ACC112 (cell line): ENCODE results near the gene TP63.
A peak's percentile ranks its signal among the peaks of the same experiment; 100 is the strongest.

ENCODE experiments used
- H2AFZ ChIP-seq: fragments of 200-600 bp; sonication (generic); one replicate; pipeline ENCODE4 v1.6.0; 2017; ENCODE audit warnings: antibody characterized with exemption, low read length; ENCODE audit not compliant: unreplicated experiment
- H3K27ac ChIP-seq: fragments of 200-600 bp; sonication (generic); 2 replicates; pipeline ENCODE4 v1.5.1; 2014; ENCODE audit warnings: low read depth, mild to moderate bottlenecking, antibody characterized with exemption, low read length, moderate library complexity
- H3K27me3 ChIP-seq: fragments of 200-600 bp; sonication (generic); 2 replicates; pipeline ENCODE4 v1.6.1; 2014; ENCODE audit warnings: mild to moderate bottlenecking, antibody characterized with exemption, low read length, moderate library complexity, mixed read lengths; ENCODE audit not compliant: insufficient read depth
- H3K36me3 ChIP-seq: fragments of 200-600 bp; sonication (generic); 2 replicates; pipeline ENCODE4 v1.6.1; 2016; ENCODE audit warnings: mild to moderate bottlenecking, antibody characterized with exemption, low read length, moderate library complexity, mixed read lengths; ENCODE audit not compliant: insufficient read depth
- H3K4me1 ChIP-seq: fragments of 200-600 bp; sonication (generic); one replicate; pipeline ENCODE4 v1.6.1; 2016; ENCODE audit warnings: low read length, mixed read lengths; ENCODE audit not compliant: insufficient read depth, unreplicated experiment, control insufficient read depth
- H3K4me3 ChIP-seq: fragments of 200-600 bp; sonication (generic); 2 replicates; pipeline ENCODE4 v1.5.1; 2014; ENCODE audit warnings: mild to moderate bottlenecking, low read depth, low read length
- H3K79me2 ChIP-seq: fragments of 200-600 bp; sonication (generic); one replicate; pipeline ENCODE4 v1.6.0; 2016; ENCODE audit warnings: low read length; ENCODE audit not compliant: control insufficient read depth, unreplicated experiment, insufficient read depth

The TP63 gene

DNA sequence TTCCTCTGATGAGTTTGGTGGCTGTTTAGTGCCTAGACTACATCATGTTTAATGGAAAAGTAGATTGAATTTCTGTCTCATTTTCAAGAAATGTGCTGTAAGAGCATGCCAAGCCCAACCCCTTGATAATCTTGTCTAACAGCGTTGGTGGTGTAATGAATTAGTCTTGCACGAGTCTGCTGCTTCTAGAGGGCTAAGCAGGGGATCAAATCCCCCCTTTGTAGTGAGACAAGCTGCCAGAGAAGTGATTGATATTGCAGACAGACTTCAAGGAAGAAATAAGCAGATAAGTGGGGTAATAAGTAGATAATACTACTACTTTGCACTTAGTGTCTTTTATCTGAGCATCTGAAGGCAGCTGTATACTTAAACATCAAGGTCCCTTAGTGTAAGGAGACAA, 141.4 kb downstream of the TP63 start:
- H2AFZ ChIP-seq = peak overlapping the region; percentile 36
- no peaks in the 10 kb centered on the region for H3K27me3 ChIP-seq

DNA sequence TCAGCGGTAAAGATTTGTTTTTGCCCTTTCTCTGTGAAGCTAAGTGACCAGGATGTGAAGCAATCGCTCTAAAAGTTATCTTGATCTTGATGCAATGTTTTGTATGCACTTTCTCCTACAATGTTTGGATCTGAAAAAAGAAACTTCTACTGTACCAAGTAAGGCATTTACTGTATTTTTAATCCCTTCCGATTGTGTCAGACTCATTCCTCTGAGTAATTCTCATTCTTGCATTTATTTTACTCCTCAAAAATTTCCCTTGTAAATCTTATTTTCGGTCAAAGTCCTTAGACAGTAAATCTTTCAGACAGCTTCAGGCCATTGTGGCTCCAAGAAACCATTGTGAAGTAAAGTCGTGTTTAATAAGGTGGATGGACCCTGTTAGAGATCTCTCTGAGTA, 141.9 kb downstream of the TP63 start:
- Histone ChIP-seq H3K79me2 (no peaks in the 10 kb centered on the region), H3K27me3 (no peaks in the 10 kb centered on the region), H2AFZ (peak overlapping the region; percentile 36), H3K4me1 (peaks cover 11% of the 10 kb centered on the region), H3K36me3 (no peaks in the 10 kb centered on the region), H3K27ac (peak overlapping the region; percentile 41), H3K4me3 (peak overlapping the region; percentile 37)

More for the DNA sequence above, 141.4 kb downstream of the TP63 start:
- H3K79me2 ChIP-seq = no peaks in the 10 kb centered on the region
- H3K27ac ChIP-seq = no peak overlapping the region
- peak overlapping the region; percentile 37; the same call in 1 of the 2 replicates for H3K4me3 ChIP-seq
- H3K36me3 ChIP-seq = no peaks in the 10 kb centered on the region
- H3K4me1 ChIP-seq = peaks cover 11% of the 10 kb centered on the region

DNA sequence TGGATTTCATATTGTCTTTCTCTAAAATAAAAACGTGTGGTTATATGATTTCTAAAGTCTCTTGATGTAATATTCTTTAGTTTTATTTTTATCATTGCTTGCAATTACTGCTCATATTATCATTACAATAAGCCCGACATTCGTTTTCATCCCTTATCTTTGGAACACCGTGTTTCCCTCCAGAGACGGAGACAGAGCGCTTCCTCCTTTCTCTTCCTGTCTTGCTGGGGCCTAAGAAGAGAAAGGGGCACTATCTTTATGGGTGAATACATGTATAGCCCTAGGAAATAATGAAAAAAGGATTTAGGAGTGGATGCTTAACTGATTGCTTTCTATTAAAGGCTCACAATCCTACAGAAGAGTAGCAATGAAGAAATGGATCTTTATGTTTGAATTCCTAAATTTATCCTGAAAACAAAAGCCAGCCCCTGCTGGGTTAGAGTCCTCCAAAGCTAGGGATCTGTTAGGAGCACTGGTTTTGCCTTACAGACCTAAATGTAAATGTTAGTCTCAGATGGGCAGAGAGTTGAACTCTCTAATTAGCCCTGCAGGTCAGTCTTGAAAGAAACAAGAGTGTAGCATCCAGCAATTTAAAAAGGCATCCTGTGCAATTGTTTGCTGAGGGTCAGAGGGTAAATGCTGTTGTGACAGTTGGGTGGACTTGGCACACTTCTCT, 145.1 kb downstream of the TP63 start:
- Histone ChIP-seq H3K79me2 (no peaks in the 10 kb centered on the region), H3K4me3 (no peak overlapping the region), H2AFZ (no peak overlapping the region), H3K27ac (no peak overlapping the region), H3K27me3 (no peaks in the 10 kb centered on the region), H3K4me1 (peaks cover 11% of the 10 kb centered on the region), H3K36me3 (no peaks in the 10 kb centered on the region)

- H3K79me2 ChIP-seq = no peaks in the 10 kb centered on the region
- H3K4me3 ChIP-seq = no peak overlapping the region
- no peak overlapping the region for H2AFZ ChIP-seq
- H3K36me3 ChIP-seq = no peaks in the 10 kb centered on the region
- no peaks in the 10 kb centered on the region for H3K27me3 ChIP-seq
- peaks cover 2% of the 10 kb centered on the region for H3K4me1 ChIP-seq
- no peak overlapping the region for H3K27ac ChIP-seq
Observed at GRCh38 chr3:189778340-189778950, 147.3 kb downstream of the TP63 start.

DNA sequence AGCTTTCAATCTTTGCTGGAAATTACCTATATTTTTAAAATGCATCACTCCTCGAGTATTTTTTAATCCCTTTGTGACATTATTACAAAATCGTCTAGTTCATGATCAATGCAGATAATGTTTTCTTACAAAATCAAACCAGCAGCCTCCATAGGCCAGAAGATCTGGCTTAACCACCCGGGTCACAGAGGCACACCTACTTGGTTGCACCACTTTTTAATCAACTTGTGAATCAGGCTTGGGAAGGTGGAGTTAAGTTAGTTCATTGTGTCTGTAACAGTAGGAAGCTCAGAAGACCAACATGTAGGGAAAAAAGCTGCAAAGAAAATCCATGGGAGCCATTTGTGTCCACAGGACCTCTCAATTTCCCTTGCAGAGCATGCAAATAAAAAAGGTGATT, 148.0 kb downstream of the TP63 start:
- Histone ChIP-seq H3K4me1 (no peaks in the 10 kb centered on the region), H3K27me3 (no peaks in the 10 kb centered on the region), H3K79me2 (no peaks in the 10 kb centered on the region), H2AFZ (no peak overlapping the region), H3K36me3 (no peaks in the 10 kb centered on the region), H3K27ac (no peak overlapping the region), H3K4me3 (no peak overlapping the region)

DNA sequence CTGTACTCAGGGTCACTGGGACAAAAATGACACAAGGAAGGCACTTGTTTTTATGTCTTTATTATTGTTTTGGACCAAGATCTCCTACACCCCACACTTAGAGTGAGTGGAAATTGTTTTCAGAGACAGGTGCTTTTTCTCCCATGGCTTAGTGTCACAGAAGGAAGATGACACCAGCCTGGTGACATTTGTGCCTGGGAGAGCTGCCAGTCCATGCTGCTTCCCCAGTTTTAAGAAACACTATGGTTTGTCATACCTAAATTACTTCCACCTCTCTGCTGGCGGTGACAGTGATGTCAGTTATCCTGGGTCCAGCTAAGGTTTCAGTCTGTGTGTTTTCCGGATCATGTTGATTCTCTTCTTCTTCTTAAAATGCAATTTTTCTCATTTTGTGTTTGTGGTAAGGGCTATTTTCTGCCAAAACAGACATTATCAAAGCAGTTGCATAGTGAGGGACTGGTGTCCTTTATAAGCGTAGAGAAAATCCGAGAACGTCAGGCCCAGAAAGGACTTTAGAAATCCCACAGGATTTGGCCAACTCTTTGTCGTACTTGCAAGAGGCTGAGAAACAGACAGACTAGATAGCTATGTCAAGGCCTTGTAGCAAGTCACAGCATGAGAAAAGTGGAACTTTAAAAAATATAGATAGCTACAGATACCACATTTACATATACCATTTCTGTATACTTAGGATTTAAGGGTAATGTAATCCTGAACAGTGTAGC, 149.5 kb downstream of the TP63 start:
- Histone ChIP-seq H3K27ac (no peak overlapping the region), H2AFZ (no peak overlapping the region), H3K27me3 (no peaks in the 10 kb centered on the region), H3K79me2 (no peaks in the 10 kb centered on the region), H3K4me1 (no peaks in the 10 kb centered on the region), H3K36me3 (no peaks in the 10 kb centered on the region), H3K4me3 (no peak overlapping the region)

DNA sequence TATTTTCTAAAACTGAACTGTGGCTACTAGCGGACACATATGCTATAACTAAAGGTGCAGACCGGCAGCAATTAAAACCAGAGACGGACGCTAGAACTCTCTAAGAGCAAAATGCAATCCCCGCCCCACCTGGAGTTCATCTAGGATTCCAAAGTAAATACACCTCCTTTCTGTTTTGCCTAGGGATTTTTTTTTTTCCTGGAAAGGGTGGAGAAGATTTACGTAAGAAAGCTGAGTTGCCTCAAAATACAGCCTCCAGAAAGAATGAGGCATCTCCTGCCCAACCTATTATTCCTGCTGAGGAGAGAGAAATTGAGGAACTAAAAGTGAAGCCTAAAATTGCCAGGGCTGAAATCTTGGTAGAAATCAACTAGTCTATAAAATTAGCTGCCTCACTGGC, 150.2 kb downstream of the TP63 start:
- H2AFZ ChIP-seq = no peak overlapping the region

GRCh38 chr3:189786479-189787064, 155.4 kb downstream of the TP63 start:
- H3K36me3 ChIP-seq = no peaks in the 10 kb centered on the region
- no peaks in the 10 kb centered on the region for H3K27me3 ChIP-seq
- no peak overlapping the region for H2AFZ ChIP-seq
- H3K79me2 ChIP-seq = no peaks in the 10 kb centered on the region
- no peak overlapping the region for H3K4me3 ChIP-seq
- no peak overlapping the region for H3K27ac ChIP-seq
- peaks cover 7% of the 10 kb centered on the region for H3K4me1 ChIP-seq

More for the DNA sequence above, 150.2 kb downstream of the TP63 start:
- Histone ChIP-seq H3K36me3 (no peaks in the 10 kb centered on the region), H3K79me2 (no peaks in the 10 kb centered on the region), H3K27ac (no peak overlapping the region), H3K4me3 (no peak overlapping the region), H3K4me1 (no peaks in the 10 kb centered on the region), H3K27me3 (no peaks in the 10 kb centered on the region)

DNA sequence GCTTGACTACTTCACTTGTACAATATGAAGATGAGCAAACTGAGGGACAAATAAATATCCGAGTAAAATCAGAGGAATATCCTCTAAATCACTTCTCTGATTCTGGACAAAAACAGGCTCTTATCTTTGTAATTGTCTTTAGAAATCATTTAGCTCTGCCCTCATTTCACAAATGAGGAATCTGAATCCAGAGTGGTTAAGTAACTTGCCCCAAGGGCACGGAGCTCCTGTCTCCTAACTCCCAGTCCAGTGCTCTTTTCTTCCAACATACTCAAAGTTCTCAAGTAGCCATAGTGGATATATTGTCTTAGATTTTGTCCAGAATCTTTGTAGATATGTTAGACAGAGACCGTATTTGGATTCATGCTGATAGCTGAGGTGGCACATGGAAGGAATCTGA, 156.0 kb downstream of the TP63 start:
- Histone ChIP-seq H3K27me3 (no peaks in the 10 kb centered on the region), H3K4me3 (no peak overlapping the region), H3K36me3 (no peaks in the 10 kb centered on the region), H3K79me2 (no peaks in the 10 kb centered on the region), H2AFZ (peak overlapping the region; percentile 26), H3K4me1 (peaks cover 7% of the 10 kb centered on the region), H3K27ac (no peak overlapping the region)

- Histone ChIP-seq H3K27ac (no peak overlapping the region), H2AFZ (peak overlapping the region; percentile 26), H3K4me1 (peaks cover 7% of the 10 kb centered on the region), H3K79me2 (no peaks in the 10 kb centered on the region), H3K36me3 (no peaks in the 10 kb centered on the region), H3K27me3 (no peaks in the 10 kb centered on the region), H3K4me3 (no peak overlapping the region)
Observed at GRCh38 chr3:189787632-189788031, 156.4 kb downstream of the TP63 start.
